BLaER1 (cell line): ENCODE results near the gene MUC22.
"Not testable (repeated sequence)": the region's sequence is repeated elsewhere in the genome, so short reads cannot be mapped to it uniquely, and the experiment has no call there.

Source experiments
- H3K27ac ChIP-seq: shearing (Covaris generic); formaldehyde crosslinking; 2 replicates; pipeline ENCODE4 v1.8.1; 2022
- H3K27me3 ChIP-seq: shearing (Covaris generic); formaldehyde crosslinking; 2 replicates; pipeline ENCODE4 v1.8.1; 2022
- H3K36me3 ChIP-seq: shearing (Covaris generic); formaldehyde crosslinking; 2 replicates; pipeline ENCODE4 v1.8.1; 2022
- H3K4me1 ChIP-seq: shearing (Covaris generic); formaldehyde crosslinking; 2 replicates; pipeline ENCODE4 v1.8.1; 2022
- H3K4me2 ChIP-seq: shearing (Covaris generic); formaldehyde crosslinking; 2 replicates; pipeline ENCODE4 v1.8.1; 2022
- H3K4me3 ChIP-seq: shearing (Covaris generic); formaldehyde crosslinking; 2 replicates; pipeline ENCODE4 v1.8.1; 2022
- H3K9ac ChIP-seq: shearing (Covaris generic); formaldehyde crosslinking; 2 replicates; pipeline ENCODE4 v1.8.1; 2022
- H3K9me3 ChIP-seq: shearing (Covaris generic); formaldehyde crosslinking; 2 replicates; pipeline ENCODE4 v1.8.1; 2022
- H4K20me1 ChIP-seq: shearing (Covaris generic); formaldehyde crosslinking; 2 replicates; pipeline ENCODE4 v1.8.1; 2022
- Cebpa-rat ChIP-seq: shearing (Covaris generic); IDR thresholded peaks from 2 replicates; pipeline ENCODE4 v1.8.1; 2022

MUC22 gene

DNA sequence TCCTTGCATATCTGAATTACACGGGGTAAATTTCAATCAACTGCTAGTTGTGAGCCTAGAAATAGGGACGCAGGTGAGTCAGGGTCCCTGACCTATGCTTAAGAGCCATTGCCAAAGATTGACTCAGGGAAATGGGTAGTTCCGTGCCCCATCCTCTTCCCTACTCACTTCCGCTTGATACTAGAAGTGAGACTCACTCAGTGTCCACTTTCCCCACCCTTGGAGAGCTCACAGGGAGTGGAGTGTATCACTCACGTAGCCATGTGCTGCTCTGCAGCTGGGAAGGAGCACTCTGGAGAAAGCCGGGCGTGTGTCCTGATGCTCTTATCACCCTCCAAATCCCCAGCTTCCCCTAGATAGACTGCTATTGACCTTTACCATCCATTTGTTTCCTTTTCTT, 543 bp upstream of the MUC22 start:
- no peak overlapping the region for H3K27ac ChIP-seq
- no peak overlapping the region for H3K4me3 ChIP-seq
- peaks cover 5% of the 10 kb centered on the region for H3K4me1 ChIP-seq
- no peaks in the 10 kb centered on the region for H4K20me1 ChIP-seq
- no peaks in the 10 kb centered on the region for H3K36me3 ChIP-seq
- no peaks in the 10 kb centered on the region for H3K27me3 ChIP-seq
- H3K9me3 ChIP-seq, result peaks cover 5% of the 10 kb centered on the region
- no peak overlapping the region for H3K4me2 ChIP-seq
- H3K9ac ChIP-seq, result no peak overlapping the region
- no peak for TF ChIP-seq Cebpa-rat

DNA sequence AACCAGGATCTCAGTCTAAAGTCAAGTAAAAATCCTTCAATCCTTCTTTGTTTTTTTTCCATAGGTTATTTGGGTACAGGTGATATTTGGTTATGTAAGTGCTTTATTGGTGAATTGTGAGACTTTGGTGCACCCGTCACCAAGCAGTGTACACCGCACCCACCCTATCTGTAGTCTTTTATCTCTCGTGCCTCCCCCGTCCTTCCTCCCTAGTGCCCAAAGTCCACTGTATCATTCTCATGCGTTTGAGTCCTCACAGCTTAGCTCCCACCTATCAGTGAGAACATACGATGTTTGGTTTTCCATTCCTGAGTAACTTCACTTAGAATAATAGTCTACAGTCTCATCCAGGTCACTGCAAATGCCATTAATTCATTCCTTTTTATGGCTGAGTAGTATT, 879 bp downstream of the MUC22 start:
- Histone ChIP-seq H3K9me3 (peaks cover 19% of the 10 kb centered on the region), H3K4me3 (no peak overlapping the region), H3K4me1 (no peaks in the 10 kb centered on the region), H3K4me2 (no peak overlapping the region), H3K27me3 (no peaks in the 10 kb centered on the region), H3K27ac (no peak overlapping the region), H3K36me3 (no peaks in the 10 kb centered on the region), H3K9ac (no peak overlapping the region), H4K20me1 (no peaks in the 10 kb centered on the region)
- TF ChIP-seq Cebpa-rat, result no peak

DNA sequence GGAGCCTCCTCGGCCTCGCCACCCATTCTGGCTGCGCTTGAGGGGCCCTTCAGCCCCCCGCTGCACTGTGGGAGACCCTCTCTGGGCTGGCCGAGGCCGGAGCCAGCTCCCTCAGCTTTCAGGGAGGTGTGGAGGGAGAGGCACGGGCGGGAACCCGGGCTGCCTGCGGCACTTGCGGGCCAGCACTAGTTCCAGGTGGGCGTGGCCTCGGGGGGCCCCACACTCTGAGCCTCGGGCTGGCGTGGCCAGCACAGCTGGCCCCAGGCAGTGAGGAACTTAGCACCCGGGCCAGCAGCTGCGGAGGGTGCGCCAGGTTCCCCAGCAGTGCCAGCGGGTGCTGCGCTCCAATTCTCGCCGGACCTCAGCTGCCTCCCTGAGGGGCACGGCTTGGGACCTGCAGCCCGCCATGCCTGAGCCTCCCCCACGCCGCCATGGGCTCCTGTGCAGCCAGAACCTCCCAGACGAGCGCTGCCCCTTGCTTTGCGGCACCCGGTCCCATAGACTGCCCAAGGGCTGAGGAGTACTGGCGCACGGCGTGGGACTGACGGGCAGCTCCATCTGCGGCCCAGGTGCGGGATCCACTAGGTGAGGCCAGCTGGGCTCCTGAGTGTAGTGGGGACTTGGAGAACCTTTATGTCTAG, 6.5 kb downstream of the MUC22 start:
- Histone ChIP-seq H3K9ac (no peak overlapping the region), H3K4me2 (no peak overlapping the region), H3K36me3 (no peaks in the 10 kb centered on the region), H3K4me1 (no peaks in the 10 kb centered on the region), H3K4me3 (no peak overlapping the region), H4K20me1 (no peaks in the 10 kb centered on the region), H3K27ac (no peak overlapping the region), H3K9me3 (peaks cover 27% of the 10 kb centered on the region), H3K27me3 (no peaks in the 10 kb centered on the region)
- no peak for TF ChIP-seq Cebpa-rat

DNA sequence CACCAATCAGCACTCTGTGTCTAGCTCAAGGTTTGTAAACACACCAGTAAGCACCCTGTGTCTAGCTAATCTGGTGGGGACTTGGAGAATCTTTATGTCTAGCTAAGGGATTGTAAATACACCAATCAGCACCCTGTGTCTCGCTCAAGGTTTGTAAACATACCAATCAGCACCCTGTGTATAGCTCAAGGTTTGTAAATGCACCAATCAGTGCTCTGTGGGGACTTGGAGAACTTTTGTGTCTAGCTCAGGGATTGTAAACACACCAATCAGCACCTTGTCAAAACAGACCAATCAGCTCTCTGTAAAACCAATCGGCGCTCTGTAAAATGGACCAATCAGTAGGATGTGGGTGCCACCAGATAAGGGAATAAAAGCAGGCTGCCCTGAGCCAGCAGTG, 7.2 kb downstream of the MUC22 start:
- peaks cover 27% of the 10 kb centered on the region for H3K9me3 ChIP-seq
- H3K4me3 ChIP-seq, result not testable (repeated sequence)

DNA sequence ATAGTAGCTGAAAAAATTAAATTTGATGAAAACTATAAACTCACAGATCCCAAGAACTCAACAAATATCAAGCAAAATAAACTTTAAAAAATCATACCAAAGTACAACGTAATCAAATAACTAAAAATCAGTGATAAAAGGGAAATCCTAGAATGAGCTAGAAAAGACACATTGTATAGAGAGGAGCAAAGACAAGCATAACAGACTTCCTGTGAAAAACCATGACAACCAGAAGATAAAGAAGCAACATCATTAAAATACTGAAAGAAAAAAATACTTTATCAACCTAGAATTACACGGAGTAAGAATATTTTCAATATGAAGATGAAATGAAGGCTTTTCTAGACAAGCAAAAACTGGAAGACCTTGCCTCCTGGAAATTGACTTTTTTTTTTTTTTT, 9.8 kb downstream of the MUC22 start:
- TF ChIP-seq Cebpa-rat, result no peak
- H3K36me3 ChIP-seq, result no peaks in the 10 kb centered on the region
- H3K9me3 ChIP-seq, result peaks cover 23% of the 10 kb centered on the region
- H4K20me1 ChIP-seq, result no peaks in the 10 kb centered on the region
- no peaks in the 10 kb centered on the region for H3K4me1 ChIP-seq
- H3K27me3 ChIP-seq, result no peaks in the 10 kb centered on the region
- no peak overlapping the region for H3K9ac ChIP-seq
- H3K4me3 ChIP-seq, result no peak overlapping the region
- no peak overlapping the region for H3K27ac ChIP-seq
- H3K4me2 ChIP-seq, result no peak overlapping the region

More for the DNA sequence above, 7.2 kb downstream of the MUC22 start:
- not testable (repeated sequence) for H3K4me2 ChIP-seq, H3K27me3 ChIP-seq, H3K27ac ChIP-seq, H3K9ac ChIP-seq, H4K20me1 ChIP-seq, H3K36me3 ChIP-seq, H3K4me1 ChIP-seq

DNA sequence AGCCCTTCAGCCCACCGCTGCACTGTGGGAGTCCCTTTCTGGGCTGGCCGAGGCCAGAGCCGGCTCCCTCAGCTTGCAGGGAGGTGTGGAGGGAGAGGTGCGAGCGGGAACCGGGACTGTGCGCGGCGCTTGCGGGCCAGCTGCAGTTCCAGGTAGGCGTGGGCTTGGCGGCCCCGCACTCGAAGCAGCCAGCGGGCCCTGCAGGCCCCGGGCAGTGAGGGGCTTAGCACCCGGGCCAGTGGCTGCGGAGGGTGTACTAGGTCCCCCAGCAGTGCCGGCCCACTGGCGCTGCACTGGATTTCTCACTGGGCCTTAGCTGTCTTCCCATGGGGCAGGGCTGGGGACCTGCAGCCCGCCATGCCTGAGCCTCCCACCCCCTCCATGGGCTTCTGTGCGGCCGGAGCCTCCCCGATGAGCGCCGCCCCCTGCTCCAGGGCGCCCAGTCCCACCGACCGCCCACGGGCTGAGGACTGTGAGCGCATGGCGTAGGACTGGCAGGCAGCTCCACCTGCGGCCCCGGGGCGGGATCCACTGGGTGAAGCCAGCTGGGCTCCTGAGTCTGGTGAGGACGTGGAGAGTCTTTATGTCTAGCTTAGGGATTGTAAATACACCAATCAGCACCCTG, 10.5 kb downstream of the MUC22 start:
- not testable (repeated sequence) for H3K4me2 ChIP-seq, H3K4me3 ChIP-seq, H3K36me3 ChIP-seq, H3K27me3 ChIP-seq, H3K27ac ChIP-seq, H3K9ac ChIP-seq, H4K20me1 ChIP-seq, H3K4me1 ChIP-seq
- H3K9me3 ChIP-seq, result peaks cover 16% of the 10 kb centered on the region

DNA sequence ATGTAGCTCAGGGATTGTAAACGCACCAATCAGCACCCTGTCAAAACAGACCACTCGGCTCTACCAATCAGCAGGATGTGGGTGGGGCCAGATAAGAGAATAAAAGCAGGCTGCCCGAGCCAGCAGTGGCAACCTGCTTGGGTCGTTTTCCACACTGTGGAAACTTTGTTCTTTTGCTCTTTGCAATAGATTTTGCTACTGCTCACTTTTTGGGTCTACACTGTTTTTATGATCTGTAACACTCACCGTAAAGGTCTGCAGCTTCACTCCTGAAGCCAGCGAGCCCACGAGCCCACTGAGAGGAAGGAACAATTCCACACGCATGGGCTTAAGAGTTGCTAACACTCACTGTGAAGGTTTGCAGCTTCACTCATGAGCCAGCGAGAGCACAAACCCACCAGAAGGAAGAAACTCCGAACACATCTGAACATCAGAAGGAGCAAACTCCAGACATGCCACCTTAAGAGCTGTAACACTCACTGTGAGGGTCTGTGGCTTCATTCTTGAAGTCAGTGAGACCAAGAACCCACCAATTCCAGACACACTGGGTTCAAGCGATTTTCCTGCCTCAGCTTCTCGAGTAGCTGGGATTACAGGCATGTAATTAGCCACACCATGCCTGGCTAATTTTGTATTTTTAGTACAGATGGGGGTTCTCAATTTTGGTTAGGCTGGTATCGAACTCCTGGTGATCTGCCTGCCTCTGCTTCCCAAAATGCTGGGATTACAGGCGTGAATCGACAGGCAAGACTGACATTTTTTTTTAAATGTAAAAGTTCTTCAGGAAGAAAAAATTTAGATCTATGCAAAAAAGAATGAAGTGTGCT, 11.6 kb downstream of the MUC22 start:
- H3K27ac ChIP-seq, H3K9ac ChIP-seq, H3K27me3 ChIP-seq, H3K9me3 ChIP-seq, H3K4me3 ChIP-seq, H4K20me1 ChIP-seq, H3K4me1 ChIP-seq, H3K4me2 ChIP-seq, H3K36me3 ChIP-seq: not testable (repeated sequence)

DNA sequence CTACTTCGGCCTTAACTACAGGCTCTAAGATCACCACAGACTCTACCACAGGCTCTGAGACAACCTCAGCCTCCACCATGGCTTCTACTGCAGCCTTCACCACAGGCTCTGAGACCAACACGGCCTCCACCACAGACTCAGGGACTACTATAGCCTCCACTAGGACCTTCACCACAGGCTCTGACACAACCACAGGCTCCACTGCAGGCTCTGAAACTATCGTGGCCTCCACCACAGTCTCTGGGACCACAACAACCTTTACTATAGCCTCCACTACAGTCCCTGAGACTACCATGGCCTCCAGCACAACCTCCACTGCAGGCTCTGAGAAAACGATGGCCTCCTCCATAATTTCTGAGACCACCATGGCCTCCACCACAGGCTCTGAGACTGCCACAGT, 15.3 kb downstream of the MUC22 start:
- no peaks in the 10 kb centered on the region for H3K4me1 ChIP-seq
- TF ChIP-seq Cebpa-rat, result no peak
- no peak overlapping the region for H3K27ac ChIP-seq
- peaks cover 28% of the 10 kb centered on the region for H3K27me3 ChIP-seq
- no peaks in the 10 kb centered on the region for H3K36me3 ChIP-seq
- no peaks in the 10 kb centered on the region for H4K20me1 ChIP-seq
- H3K4me3 ChIP-seq, result no peak overlapping the region
- peaks cover 7% of the 10 kb centered on the region; the same call in 1 of the 2 replicates for H3K9me3 ChIP-seq
- H3K9ac ChIP-seq, result no peak overlapping the region
- H3K4me2 ChIP-seq, result no peak overlapping the region

DNA sequence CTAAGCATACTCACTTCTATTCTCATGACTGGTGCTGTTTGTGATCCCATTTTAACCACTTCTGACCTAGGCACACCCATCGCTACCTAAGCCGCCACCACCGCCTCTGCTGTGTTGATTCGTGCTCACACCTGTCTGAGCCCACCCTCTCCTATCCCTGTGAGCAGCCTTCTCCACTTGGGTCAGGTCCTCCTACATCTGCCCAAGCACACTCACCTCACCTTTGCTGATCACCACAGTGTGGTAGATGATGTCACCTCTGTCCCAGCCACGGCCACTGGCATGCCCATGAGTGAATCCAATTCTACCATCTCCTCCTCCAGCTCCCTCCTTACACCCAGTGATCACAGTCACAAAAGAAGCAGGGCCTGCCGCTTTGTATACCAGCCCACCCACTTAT, 20.8 kb downstream of the MUC22 start:
- no peak overlapping the region for H3K9ac ChIP-seq
- H4K20me1 ChIP-seq, result no peaks in the 10 kb centered on the region
- no peak overlapping the region for H3K4me3 ChIP-seq
- H3K4me2 ChIP-seq, result no peak overlapping the region
- peaks cover 3% of the 10 kb centered on the region; the same call in 1 of the 2 replicates for H3K9me3 ChIP-seq
- no peak for TF ChIP-seq Cebpa-rat
- H3K27ac ChIP-seq, result no peak overlapping the region
- no peaks in the 10 kb centered on the region for H3K36me3 ChIP-seq
- no peaks in the 10 kb centered on the region for H3K4me1 ChIP-seq
- peaks cover 28% of the 10 kb centered on the region for H3K27me3 ChIP-seq

DNA sequence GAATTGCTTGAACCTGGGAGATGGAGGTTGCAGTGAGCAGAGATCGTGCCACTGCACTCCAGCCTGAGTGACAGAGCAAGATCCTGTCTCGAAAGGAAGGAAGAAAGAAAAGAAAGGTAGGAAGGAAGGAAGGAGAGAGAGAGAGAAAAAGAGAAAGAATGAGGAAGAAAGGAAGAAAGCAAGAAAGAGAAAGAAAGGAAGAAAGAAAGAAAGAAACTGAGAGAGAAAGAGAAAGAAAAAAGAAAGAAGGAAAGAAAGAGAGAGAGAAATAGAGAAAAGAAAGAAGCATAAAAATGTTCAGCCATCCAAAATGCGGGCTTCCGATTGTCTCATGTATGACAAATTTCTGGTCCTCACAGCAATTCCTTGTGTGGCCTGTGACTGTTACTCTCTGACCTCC, 22.8 kb downstream of the MUC22 start:
- Histone ChIP-seq H3K27me3 (peaks cover 13% of the 10 kb centered on the region; the same call in 1 of the 2 replicates), H4K20me1 (no peaks in the 10 kb centered on the region), H3K9me3 (peaks cover 3% of the 10 kb centered on the region; the same call in 1 of the 2 replicates), H3K4me3 (no peak overlapping the region), H3K27ac (no peak overlapping the region), H3K4me1 (no peaks in the 10 kb centered on the region), H3K9ac (no peak overlapping the region), H3K36me3 (no peaks in the 10 kb centered on the region), H3K4me2 (no peak overlapping the region)
- no peak for TF ChIP-seq Cebpa-rat
